ENCODE results near the gene HEXB. TPM values are rescaled to one million over a fixed set of nuclear protein-coding genes. Genes with fewer than 3 reads are reported as not detected.

Gene HEXB
- total and polyA plus RNA-seq, 2 of the 13 experiments (the other 11 are each of a cell fraction or from before 2014, with no cell fraction given), result 100 to 104 TPM

- TF ChIP-seq, protein P1, sequence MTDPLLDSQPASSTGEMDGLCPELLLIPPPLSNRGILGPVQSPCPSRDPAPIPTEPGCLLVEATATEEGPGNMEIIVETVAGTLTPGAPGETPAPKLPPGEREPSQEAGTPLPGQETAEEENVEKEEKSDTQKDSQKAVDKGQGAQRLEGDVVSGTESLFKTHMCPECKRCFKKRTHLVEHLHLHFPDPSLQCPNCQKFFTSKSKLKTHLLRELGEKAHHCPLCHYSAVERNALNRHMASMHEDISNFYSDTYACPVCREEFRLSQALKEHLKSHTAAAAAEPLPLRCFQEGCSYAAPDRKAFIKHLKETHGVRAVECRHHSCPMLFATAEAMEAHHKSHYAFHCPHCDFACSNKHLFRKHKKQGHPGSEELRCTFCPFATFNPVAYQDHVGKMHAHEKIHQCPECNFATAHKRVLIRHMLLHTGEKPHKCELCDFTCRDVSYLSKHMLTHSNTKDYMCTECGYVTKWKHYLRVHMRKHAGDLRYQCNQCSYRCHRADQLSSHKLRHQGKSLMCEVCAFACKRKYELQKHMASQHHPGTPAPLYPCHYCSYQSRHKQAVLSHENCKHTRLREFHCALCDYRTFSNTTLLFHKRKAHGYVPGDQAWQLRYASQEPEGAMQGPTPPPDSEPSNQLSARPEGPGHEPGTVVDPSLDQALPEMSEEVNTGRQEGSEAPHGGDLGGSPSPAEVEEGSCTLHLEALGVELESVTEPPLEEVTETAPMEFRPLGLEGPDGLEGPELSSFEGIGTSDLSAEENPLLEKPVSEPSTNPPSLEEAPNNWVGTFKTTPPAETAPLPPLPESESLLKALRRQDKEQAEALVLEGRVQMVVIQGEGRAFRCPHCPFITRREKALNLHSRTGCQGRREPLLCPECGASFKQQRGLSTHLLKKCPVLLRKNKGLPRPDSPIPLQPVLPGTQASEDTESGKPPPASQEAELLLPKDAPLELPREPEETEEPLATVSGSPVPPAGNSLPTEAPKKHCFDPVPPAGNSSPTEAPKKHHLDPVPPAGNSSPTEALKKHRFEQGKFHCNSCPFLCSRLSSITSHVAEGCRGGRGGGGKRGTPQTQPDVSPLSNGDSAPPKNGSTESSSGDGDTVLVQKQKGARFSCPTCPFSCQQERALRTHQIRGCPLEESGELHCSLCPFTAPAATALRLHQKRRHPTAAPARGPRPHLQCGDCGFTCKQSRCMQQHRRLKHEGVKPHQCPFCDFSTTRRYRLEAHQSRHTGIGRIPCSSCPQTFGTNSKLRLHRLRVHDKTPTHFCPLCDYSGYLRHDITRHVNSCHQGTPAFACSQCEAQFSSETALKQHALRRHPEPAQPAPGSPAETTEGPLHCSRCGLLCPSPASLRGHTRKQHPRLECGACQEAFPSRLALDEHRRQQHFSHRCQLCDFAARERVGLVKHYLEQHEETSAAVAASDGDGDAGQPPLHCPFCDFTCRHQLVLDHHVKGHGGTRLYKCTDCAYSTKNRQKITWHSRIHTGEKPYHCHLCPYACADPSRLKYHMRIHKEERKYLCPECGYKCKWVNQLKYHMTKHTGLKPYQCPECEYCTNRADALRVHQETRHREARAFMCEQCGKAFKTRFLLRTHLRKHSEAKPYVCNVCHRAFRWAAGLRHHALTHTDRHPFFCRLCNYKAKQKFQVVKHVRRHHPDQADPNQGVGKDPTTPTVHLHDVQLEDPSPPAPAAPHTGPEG (CRISPR knock-in tag; IDR thresholded peaks at IDR 0.05), result no peak
- TF ChIP-seq TCF7 (IDR thresholded peaks at IDR 0.05; ENCODE audit: low read depth) (peak; percentile 33; the same call in 1 of the 2 replicates), MIER3 (CRISPR knock-in tag; IDR thresholded peaks at IDR 0.05; ENCODE audit: borderline replicate concordance) (no peak), ZNF724P (CRISPR knock-in tag; IDR thresholded peaks at IDR 0.05; ENCODE audit: borderline replicate concordance) (peak; percentile 48; the same call in 1 of the 2 replicates), ZNF326 (CRISPR knock-in tag; IDR thresholded peaks at IDR 0.05; ENCODE audit: borderline replicate concordance) (no peak), RARA (CRISPR knock-in tag; IDR thresholded peaks at IDR 0.05) (no peak), SP5 (CRISPR knock-in tag; IDR thresholded peaks at IDR 0.05; ENCODE audit: borderline replicate concordance, low read depth) (peak; percentile 94), STAT5B (CRISPR knock-in tag; IDR thresholded peaks at IDR 0.05) (no peak), JUNB (CRISPR knock-in tag; IDR thresholded peaks at IDR 0.05; ENCODE audit: borderline replicate concordance) (peak; percentile 78; the same call in 1 of the 2 replicates), ZHX2 (IDR thresholded peaks at IDR 0.05; ENCODE audit: low read depth) (no peak), ZHX2 (CRISPR knock-in tag; IDR thresholded peaks at IDR 0.05; ENCODE audit: borderline replicate concordance) (no peak), MTA3 (CRISPR knock-in tag; IDR thresholded peaks at IDR 0.05) (no peak), KDM3A (CRISPR knock-in tag; IDR thresholded peaks at IDR 0.05; ENCODE audit: low read depth) (no peak)
- TF ChIP-seq, protein P2, sequence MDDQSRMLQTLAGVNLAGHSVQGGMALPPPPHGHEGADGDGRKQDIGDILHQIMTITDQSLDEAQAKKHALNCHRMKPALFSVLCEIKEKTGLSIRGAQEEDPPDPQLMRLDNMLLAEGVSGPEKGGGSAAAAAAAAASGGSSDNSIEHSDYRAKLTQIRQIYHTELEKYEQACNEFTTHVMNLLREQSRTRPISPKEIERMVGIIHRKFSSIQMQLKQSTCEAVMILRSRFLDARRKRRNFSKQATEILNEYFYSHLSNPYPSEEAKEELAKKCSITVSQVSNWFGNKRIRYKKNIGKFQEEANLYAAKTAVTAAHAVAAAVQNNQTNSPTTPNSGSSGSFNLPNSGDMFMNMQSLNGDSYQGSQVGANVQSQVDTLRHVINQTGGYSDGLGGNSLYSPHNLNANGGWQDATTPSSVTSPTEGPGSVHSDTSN (CRISPR knock-in tag; IDR thresholded peaks at IDR 0.05; ENCODE audit: borderline replicate concordance), result no peak
- TF ChIP-seq, protein P3, sequence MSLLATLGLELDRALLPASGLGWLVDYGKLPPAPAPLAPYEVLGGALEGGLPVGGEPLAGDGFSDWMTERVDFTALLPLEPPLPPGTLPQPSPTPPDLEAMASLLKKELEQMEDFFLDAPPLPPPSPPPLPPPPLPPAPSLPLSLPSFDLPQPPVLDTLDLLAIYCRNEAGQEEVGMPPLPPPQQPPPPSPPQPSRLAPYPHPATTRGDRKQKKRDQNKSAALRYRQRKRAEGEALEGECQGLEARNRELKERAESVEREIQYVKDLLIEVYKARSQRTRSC (CRISPR knock-in tag; IDR thresholded peaks at IDR 0.05; ENCODE audit: low read depth), result no peak
Measured at GRCh38 chr5:74684900-74685851, at the start of gene HEXB (continued).

All from HepG2 (cell line).